D721Med (cell line): ENCODE data around the gene GPRIN1.

ENCODE experiments used
- DNase-seq: peaks from one replicate; pipeline ENCODE4 v3.0.0; 2011; ENCODE audit warnings: low spot score; ENCODE audit not compliant: insufficient read length
- FAIRE-seq: peaks from 2 replicates; lab custom pipeline; 2011; peaks lifted over from hg19 to GRCh38; lab: Jason Lieb, UNC
- CTCF ChIP-seq: IDR thresholded peaks from 2 replicates; pipeline ENCODE4 v1.5.1; 2012; ENCODE audit warnings: mild to moderate bottlenecking, control low read depth; ENCODE audit not compliant: insufficient read depth; ENCODE audit errors: missing control alignments

GPRIN1 gene

GRCh38 chr5:176612855-176613254, 2.9 kb upstream of the GPRIN1 start:
- no peak for TF ChIP-seq CTCF
- FAIRE-seq (no peak), DNase-seq (no peak)

- TF ChIP-seq CTCF: no peak
- no peak for DNase-seq
- no peak for FAIRE-seq
Measured at GRCh38 chr5:176612008-176612407, 2.1 kb upstream of the GPRIN1 start.

GRCh38 chr5:176611435-176611834, 1.5 kb upstream of the GPRIN1 start:
- FAIRE-seq (no peak), DNase-seq (no peak)
- no peak for TF ChIP-seq CTCF

GRCh38 chr5:176610435-176610773, 448 bp upstream of the GPRIN1 start:
- DNase-seq: peak; percentile 48
- TF ChIP-seq CTCF: no peak
- FAIRE-seq: no peak

GRCh38 chr5:176608937-176609723, 826 bp downstream of the GPRIN1 start:
- TF ChIP-seq CTCF: no peak
- FAIRE-seq (no peak), DNase-seq (no peak)

- FAIRE-seq (no peak), DNase-seq (no peak)
- no peak for TF ChIP-seq CTCF
Measured at GRCh38 chr5:176608142-176608705, 1.7 kb downstream of the GPRIN1 start.

- DNase-seq (no peak), FAIRE-seq (no peak)
- no peak for TF ChIP-seq CTCF
Measured at GRCh38 chr5:176606875-176607274, 3.1 kb downstream of the GPRIN1 start.
